ENCODE measurements around the gene INMT. TPM values are rescaled to one million over a fixed set of nuclear protein-coding genes. Genes with fewer than 3 reads are reported as not detected.

The INMT gene
- total RNA-seq, 1 donor from 2014 or later: under 0.01 TPM

- DNase-seq (ENCODE audit: low read depth in 2 of 2): no peak
Measured at GRCh38 chr7:30780941-30781340, 29.0 kb downstream of the INMT start.

- no peak for DNase-seq (ENCODE audit: low read depth in 2 of 2)
Measured at GRCh38 chr7:30782690-30783089, 30.8 kb downstream of the INMT start.

- DNase-seq (ENCODE audit: low read depth in 2 of 2): no peak
Measured at GRCh38 chr7:30785786-30786185, 33.9 kb downstream of the INMT start.

- DNase-seq (ENCODE audit: low read depth in 2 of 2): no peak
Measured at GRCh38 chr7:30787486-30787885, 35.6 kb downstream of the INMT start.

- DNase-seq (ENCODE audit: low read depth in 2 of 2): no peak
Measured at GRCh38 chr7:30788640-30789333, 36.9 kb downstream of the INMT start.

GRCh38 chr7:30789334-30789711 lies 37.4 kb downstream of the INMT start:
- peak in 1 of 2 donors; percentile 40 for DNase-seq (ENCODE audit: low read depth in 2 of 2)

GRCh38 chr7:30790356-30790755 lies 38.4 kb downstream of the INMT start:
- DNase-seq (ENCODE audit: low read depth in 2 of 2): no peak

GRCh38 chr7:30791114-30791513 lies 39.2 kb downstream of the INMT start:
- DNase-seq (ENCODE audit: low read depth in 2 of 2): no peak

- no peak for DNase-seq (ENCODE audit: low read depth in 2 of 2)
Measured at GRCh38 chr7:30795161-30795948, 43.4 kb downstream of the INMT start.

- DNase-seq (ENCODE audit: low read depth in 2 of 2): peak in 1 of 2 donors; percentile 67
Measured at GRCh38 chr7:30796105-30796869, 44.4 kb downstream of the INMT start.

GRCh38 chr7:30797176-30798040 lies 45.5 kb downstream of the INMT start:
- DNase-seq (ENCODE audit: low read depth in 2 of 2): no peak

GRCh38 chr7:30799206-30799975 lies 47.5 kb downstream of the INMT start:
- peak in 1 of 2 donors; percentile 65 for DNase-seq (ENCODE audit: low read depth in 2 of 2)

GRCh38 chr7:30799976-30800661 lies 48.2 kb downstream of the INMT start:
- DNase-seq (ENCODE audit: low read depth in 2 of 2): no peak

- DNase-seq (ENCODE audit: low read depth in 2 of 2): peak; percentile 69 to 78
Measured at GRCh38 chr7:30800785-30801252, 48.9 kb downstream of the INMT start.

GRCh38 chr7:30802812-30803211 lies 50.9 kb downstream of the INMT start:
- no peak for DNase-seq (ENCODE audit: low read depth in 2 of 2)

- DNase-seq (ENCODE audit: low read depth in 2 of 2): peak in 1 of 2 donors; percentile 60
Measured at GRCh38 chr7:30804078-30804661, 52.2 kb downstream of the INMT start.

GRCh38 chr7:30805081-30805691 lies 53.3 kb downstream of the INMT start:
- no peak for DNase-seq (ENCODE audit: low read depth in 2 of 2)

GRCh38 chr7:30805931-30806330 lies 54.0 kb downstream of the INMT start:
- no peak for DNase-seq (ENCODE audit: low read depth in 2 of 2)
